ENCODE measurements around the gene STK24. TPM values are rescaled to one million over a fixed set of nuclear protein-coding genes. Genes with fewer than 3 reads are reported as not detected.
A peak's percentile ranks its signal among the peaks of the same experiment; 100 is the strongest.

STK24 gene
- total RNA-seq, 4 donors from 2014 or later, result 55.3 to 96.3 (median 83.9) TPM

- DNase-seq (ENCODE audit: low spot score) (no peak), ATAC-seq (ENCODE audit: low FRiP score) (no peak)
- TF ChIP-seq CTCF (IDR thresholded peaks at IDR 0.05), result no peak
Measured at GRCh38 chr13:98532254-98532653, 44.7 kb downstream of the STK24 start.

DNA sequence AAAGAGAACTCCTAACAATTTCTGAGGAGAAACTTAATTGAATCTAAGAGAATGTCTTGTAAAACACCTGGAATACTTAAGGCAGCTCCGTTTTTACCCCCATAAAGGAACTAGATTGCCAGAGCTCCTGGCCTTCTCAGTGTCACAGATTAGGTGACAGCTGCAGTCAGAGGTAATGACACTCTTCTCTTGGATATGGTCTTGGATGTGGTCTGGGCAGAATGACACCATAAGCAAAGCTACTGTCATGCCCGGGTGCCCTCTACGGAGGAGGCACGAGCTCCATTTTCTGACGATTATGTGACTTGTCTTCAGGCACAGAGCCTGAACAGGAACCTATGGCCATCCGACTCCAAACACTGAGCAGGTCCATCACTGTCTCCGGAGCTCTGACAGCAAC is 46.7 kb downstream of the STK24 start:
- TF ChIP-seq CTCF (IDR thresholded peaks at IDR 0.05), result no peak
- ATAC-seq (ENCODE audit: low FRiP score) (no peak), DNase-seq (ENCODE audit: low spot score) (no peak)

DNA sequence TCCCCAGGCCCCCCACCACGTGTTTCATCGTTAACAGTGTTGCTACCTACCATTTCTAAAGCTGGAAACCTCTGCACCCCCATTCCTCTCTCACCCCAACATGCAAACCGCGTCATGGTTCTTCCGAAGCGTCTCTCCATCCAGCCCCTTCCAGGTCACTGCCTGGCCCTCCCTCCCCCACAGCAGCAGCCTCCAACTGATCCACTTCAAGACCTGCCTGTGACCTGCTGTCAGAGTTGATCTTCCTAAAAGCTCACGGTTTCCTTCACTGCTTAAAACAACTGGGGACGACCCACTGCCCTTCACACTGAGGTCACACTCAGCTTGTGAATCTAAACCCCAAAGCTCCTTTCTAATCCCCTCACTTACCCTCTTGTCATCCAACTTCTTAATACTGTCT is 47.7 kb downstream of the STK24 start:
- TF ChIP-seq CTCF (IDR thresholded peaks at IDR 0.05), result no peak
- ATAC-seq (ENCODE audit: low FRiP score), result no peak
- no peak for DNase-seq (ENCODE audit: low spot score)

- DNase-seq (ENCODE audit: low spot score) (no peak), ATAC-seq (ENCODE audit: low FRiP score) (peak; percentile 63)
- no peak for TF ChIP-seq CTCF (IDR thresholded peaks at IDR 0.05)
Measured at GRCh38 chr13:98528663-98529064, 48.2 kb downstream of the STK24 start.

DNA sequence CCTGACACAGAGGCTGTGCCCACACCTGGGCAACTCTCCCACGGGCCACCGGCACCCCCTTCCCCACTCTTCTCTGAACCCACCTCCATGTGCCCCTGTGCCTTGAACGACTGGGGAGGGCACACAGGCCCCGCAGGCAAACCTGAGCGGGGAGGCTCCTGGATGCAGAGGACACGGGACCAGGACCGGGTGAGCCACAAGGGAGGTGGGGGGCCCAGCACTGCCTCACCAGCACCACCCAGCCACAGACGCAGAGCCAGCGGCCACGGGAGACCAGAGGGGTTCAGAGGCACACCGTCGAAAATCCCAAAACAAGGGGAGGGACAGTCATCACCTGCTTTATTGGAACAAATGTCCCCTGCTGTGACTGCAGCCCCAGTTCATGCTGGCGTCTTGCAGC is 49.4 kb downstream of the STK24 start:
- ATAC-seq (ENCODE audit: low FRiP score) (no peak), DNase-seq (ENCODE audit: low spot score) (no peak)
- no peak for TF ChIP-seq CTCF (IDR thresholded peaks at IDR 0.05)

DNA sequence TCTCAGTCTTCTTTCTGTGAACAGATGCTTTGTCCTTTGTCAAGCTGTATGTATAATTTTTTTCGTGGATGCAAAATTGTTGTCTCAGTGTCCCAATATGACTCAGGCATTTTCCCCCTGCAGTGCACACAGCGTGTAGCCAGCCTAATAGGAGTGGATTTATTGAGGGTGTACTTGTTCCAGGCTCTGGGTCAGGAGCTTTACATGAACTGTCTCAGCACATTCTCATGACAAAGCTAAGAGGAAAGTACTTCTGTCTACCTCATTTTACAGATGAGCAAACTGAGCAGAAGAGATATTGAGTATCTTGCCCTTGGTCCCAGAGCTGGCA is 50.8 kb downstream of the STK24 start:
- no peak for DNase-seq (ENCODE audit: low spot score)
- no peak for ATAC-seq (ENCODE audit: low FRiP score)
- no peak for TF ChIP-seq CTCF (IDR thresholded peaks at IDR 0.05)

DNA sequence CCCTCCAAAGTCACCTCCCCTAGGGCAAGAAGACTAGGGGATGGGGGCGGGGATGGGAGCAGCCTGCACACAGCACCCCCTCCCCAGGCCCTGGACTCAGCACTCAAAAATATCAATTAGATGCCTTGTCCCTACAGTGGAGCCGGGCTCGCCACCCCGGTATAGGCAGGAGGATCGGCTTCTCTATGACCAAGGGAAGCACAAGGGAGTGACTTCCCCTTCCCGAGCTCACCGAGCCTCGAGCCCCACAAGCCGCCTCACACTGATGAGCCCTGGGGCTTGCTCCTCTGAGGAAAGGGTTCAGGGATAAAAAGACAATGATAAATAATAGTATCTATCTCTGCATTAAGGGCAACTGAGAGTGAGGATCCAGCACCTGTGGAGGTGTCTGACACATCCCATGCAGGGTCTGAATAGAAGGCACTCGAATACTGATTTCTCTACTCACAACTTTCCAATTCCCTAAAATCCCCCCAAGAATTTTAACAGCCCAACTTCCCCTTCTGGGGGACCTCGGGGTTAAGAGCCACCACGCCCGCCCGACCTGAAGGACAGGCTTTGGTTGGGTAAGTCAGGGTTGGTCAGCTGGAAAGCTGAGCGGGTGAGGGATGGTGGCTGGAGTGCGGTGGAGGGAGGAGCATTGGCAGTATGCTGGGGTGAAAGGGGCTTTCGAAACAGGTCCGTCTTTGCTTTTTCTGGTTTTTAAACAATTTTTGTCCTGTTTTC is 51.3 kb downstream of the STK24 start:
- no peak for TF ChIP-seq CTCF (IDR thresholded peaks at IDR 0.05)
- ATAC-seq (ENCODE audit: low FRiP score) (no peak), DNase-seq (ENCODE audit: low spot score) (no peak)
